GM21717 (cell line): ENCODE measurements around the gene SFSWAP.

ENCODE experiments used
- ATAC-seq: cut with Tn5 transposase; IDR thresholded peaks from one replicate; pipeline ENCODE4 v1.9.1; 2021; ENCODE audit warnings: mild to moderate bottlenecking, moderate library complexity; ENCODE audit not compliant: unreplicated experiment

SFSWAP gene

GRCh38 chr12:131831635-131832041 lies 120.7 kb downstream of the SFSWAP start:
- ATAC-seq: no peak

GRCh38 chr12:131832321-131833231 lies 121.7 kb downstream of the SFSWAP start:
- ATAC-seq: no peak

- ATAC-seq: no peak
Observed at GRCh38 chr12:131833288-131833895, 122.5 kb downstream of the SFSWAP start.

- no peak for ATAC-seq
Observed at GRCh38 chr12:131833896-131834641, 123.2 kb downstream of the SFSWAP start.

GRCh38 chr12:131834798-131835615 lies 124.1 kb downstream of the SFSWAP start:
- ATAC-seq: no peak

GRCh38 chr12:131835616-131836171 lies 124.8 kb downstream of the SFSWAP start:
- ATAC-seq: no peak

GRCh38 chr12:131836193-131836592 lies 125.3 kb downstream of the SFSWAP start:
- no peak for ATAC-seq

- ATAC-seq: no peak
Observed at GRCh38 chr12:131836714-131837397, 126.0 kb downstream of the SFSWAP start.

- no peak for ATAC-seq
Observed at GRCh38 chr12:131840643-131841416, 129.9 kb downstream of the SFSWAP start.

GRCh38 chr12:131841547-131841946 lies 130.7 kb downstream of the SFSWAP start:
- ATAC-seq: no peak

- no peak for ATAC-seq
Observed at GRCh38 chr12:131842169-131842568, 131.3 kb downstream of the SFSWAP start.

GRCh38 chr12:131843527-131843926 lies 132.6 kb downstream of the SFSWAP start:
- ATAC-seq: no peak

- ATAC-seq: no peak
Observed at GRCh38 chr12:131844140-131844539, 133.2 kb downstream of the SFSWAP start.

- ATAC-seq: no peak
Observed at GRCh38 chr12:131844656-131845055, 133.8 kb downstream of the SFSWAP start.

GRCh38 chr12:131845121-131845520 lies 134.2 kb downstream of the SFSWAP start:
- no peak for ATAC-seq

- ATAC-seq: no peak
Observed at GRCh38 chr12:131847456-131847855, 136.6 kb downstream of the SFSWAP start.

GRCh38 chr12:131848753-131849152 lies 137.9 kb downstream of the SFSWAP start:
- no peak for ATAC-seq
